ENCODE data around the gene TMSB4X.
"Not testable (repeated sequence)": the region's sequence is repeated elsewhere in the genome, so short reads cannot be mapped to it uniquely, and the experiment has no call there.

Gene TMSB4X

GRCh38 chrX:12974796-12975669, at the start of gene TMSB4X:
Gene TMSB4X (plus strand): TSS chrX:12975110.
- peak within 1 kb of the TSS; percentile 97 for H3K4me3 Mint-ChIP-seq
- peak within 1 kb of the TSS; percentile 99 for H3K27ac Mint-ChIP-seq
- peaks cover 53% of the 10 kb centered on the region for H3K9me3 Mint-ChIP-seq
- peak; percentile 78 for DNase-seq
- H3K4me1 Mint-ChIP-seq: peaks cover 63% of the 10 kb centered on the region
- no peak for TF ChIP-seq CTCF (IDR thresholded peaks at IDR 0.05)
- H3K36me3 Mint-ChIP-seq (ENCODE audit: low read depth): peaks cover 19% of the 10 kb centered on the region
- H3K27me3 Mint-ChIP-seq (ENCODE audit: low read depth, poor library complexity): peaks cover 7% of the 10 kb centered on the region

DNA sequence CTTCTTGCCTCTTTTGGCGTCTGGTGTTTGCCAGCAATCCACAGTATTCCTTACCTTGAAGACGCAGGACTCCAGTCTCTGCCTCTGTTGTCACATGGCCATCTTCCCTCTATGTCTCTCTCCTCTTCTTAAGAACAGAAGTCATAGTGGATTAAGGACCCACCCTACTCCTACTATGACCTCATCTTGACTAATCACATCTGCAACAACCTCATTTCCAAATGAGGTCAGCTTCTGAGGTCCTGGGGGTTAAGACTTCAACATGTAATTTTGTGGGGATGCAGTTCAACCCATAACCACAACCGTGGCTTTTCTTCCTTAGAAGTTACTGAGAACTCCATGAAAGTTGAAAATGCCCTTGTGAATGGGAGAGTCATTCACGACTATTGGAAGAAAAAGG, 45.2 kb upstream of the TMSB4X start:
- H3K36me3 Mint-ChIP-seq (ENCODE audit: low read depth): no peaks in the 10 kb centered on the region
- peaks cover 58% of the 10 kb centered on the region for H3K9me3 Mint-ChIP-seq
- no peak for TF ChIP-seq CTCF (IDR thresholded peaks at IDR 0.05)
- no peak overlapping the region for H3K4me3 Mint-ChIP-seq
- no peaks in the 10 kb centered on the region for H3K4me1 Mint-ChIP-seq
- no peak for DNase-seq
- H3K27ac Mint-ChIP-seq: no peak overlapping the region
- peaks cover under 1% of the 10 kb centered on the region for H3K27me3 Mint-ChIP-seq (ENCODE audit: low read depth, poor library complexity)

DNA sequence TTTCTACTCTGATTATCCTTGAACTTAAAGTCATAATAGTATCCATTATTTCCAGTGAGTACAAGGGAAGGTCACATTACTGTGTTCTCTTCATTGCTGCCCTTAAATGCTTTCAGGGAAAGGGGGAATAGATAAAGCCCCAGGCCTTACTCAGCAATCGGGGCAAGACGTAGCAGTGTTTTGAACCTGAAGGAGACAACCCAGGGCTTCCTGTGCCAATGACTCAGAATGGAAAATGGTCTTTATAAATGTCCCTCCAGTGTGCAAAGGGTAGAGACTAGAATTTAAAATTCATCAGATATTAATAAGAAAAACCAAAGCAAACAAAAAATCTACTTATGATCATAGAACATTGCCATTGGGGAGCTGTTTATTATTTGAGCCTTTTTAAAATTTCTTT, 44.8 kb upstream of the TMSB4X start:
- DNase-seq: no peak
- H3K9me3 Mint-ChIP-seq: peaks cover 58% of the 10 kb centered on the region
- H3K4me1 Mint-ChIP-seq: no peaks in the 10 kb centered on the region
- no peak for TF ChIP-seq CTCF (IDR thresholded peaks at IDR 0.05)
- H3K4me3 Mint-ChIP-seq: no peak overlapping the region
- H3K27me3 Mint-ChIP-seq (ENCODE audit: low read depth, poor library complexity): no peaks in the 10 kb centered on the region
- H3K36me3 Mint-ChIP-seq (ENCODE audit: low read depth): no peaks in the 10 kb centered on the region
- no peak overlapping the region for H3K27ac Mint-ChIP-seq

DNA sequence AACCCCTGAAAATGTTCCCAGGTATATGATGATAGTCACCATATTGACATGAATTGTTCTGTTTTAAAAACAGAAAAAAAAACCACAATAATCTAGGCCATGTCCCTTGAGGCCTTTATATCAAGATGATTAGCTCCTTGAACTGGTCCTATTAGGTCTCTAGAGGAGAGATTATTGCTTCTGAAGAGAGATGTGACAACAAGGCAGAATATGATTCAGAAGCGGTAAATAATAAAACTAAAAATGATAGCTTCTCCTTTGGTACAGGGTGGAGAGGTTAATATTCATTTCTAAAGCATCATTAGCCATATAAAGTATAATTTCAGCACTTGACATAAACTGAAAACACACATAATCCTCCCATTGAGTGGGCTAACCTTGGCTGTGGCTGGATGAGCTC, 42.7 kb upstream of the TMSB4X start:
- H3K4me1 Mint-ChIP-seq: no peaks in the 10 kb centered on the region
- no peak overlapping the region for H3K27ac Mint-ChIP-seq
- no peak overlapping the region for H3K4me3 Mint-ChIP-seq
- DNase-seq: no peak
- H3K9me3 Mint-ChIP-seq: peaks cover 61% of the 10 kb centered on the region
- no peaks in the 10 kb centered on the region for H3K27me3 Mint-ChIP-seq (ENCODE audit: low read depth, poor library complexity)
- no peaks in the 10 kb centered on the region for H3K36me3 Mint-ChIP-seq (ENCODE audit: low read depth)
- TF ChIP-seq CTCF (IDR thresholded peaks at IDR 0.05): no peak

GRCh38 chrX:12934850-12935249, 40.1 kb upstream of the TMSB4X start:
- no peak for TF ChIP-seq CTCF (IDR thresholded peaks at IDR 0.05)
- Mint-ChIP-seq H3K36me3 (ENCODE audit: low read depth) (peaks cover 3% of the 10 kb centered on the region), H3K4me1 (no peaks in the 10 kb centered on the region), H3K9me3 (peaks cover 66% of the 10 kb centered on the region), H3K27me3 (ENCODE audit: low read depth, poor library complexity) (no peaks in the 10 kb centered on the region), H3K4me3 (no peak overlapping the region), H3K27ac (no peak overlapping the region)
- no peak for DNase-seq

DNA sequence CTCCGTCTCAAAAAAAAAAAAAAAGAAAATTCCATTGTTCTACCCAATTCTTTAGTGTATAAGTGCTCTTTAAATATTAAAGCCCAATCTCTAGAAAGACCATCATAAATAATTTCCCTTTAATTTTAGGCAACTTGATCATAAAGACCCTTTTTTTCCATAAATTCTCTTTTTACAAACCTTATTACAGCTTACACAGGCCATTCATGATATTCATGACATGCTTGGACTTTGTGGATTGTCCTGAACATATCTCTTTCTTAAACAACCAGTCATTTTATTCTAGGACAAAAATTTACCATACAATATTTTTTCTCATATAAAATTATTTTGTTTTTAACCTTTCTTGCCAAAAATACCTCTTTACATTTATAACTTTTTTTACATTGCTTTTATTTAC, 38.0 kb upstream of the TMSB4X start:
- peaks cover 77% of the 10 kb centered on the region for H3K9me3 Mint-ChIP-seq
- no peak for DNase-seq
- no peaks in the 10 kb centered on the region for H3K4me1 Mint-ChIP-seq
- peaks cover 2% of the 10 kb centered on the region for H3K27me3 Mint-ChIP-seq (ENCODE audit: low read depth, poor library complexity)
- no peak overlapping the region for H3K4me3 Mint-ChIP-seq
- no peak for TF ChIP-seq CTCF (IDR thresholded peaks at IDR 0.05)
- peaks cover 21% of the 10 kb centered on the region for H3K36me3 Mint-ChIP-seq (ENCODE audit: low read depth)
- no peak overlapping the region for H3K27ac Mint-ChIP-seq

- Mint-ChIP-seq H3K4me1 (peaks cover 17% of the 10 kb centered on the region), H3K9me3 (peaks cover 79% of the 10 kb centered on the region), H3K36me3 (ENCODE audit: low read depth) (peaks cover 21% of the 10 kb centered on the region)
- H3K27me3 Mint-ChIP-seq (ENCODE audit: low read depth, poor library complexity); H3K4me3 Mint-ChIP-seq; DNase-seq; H3K27ac Mint-ChIP-seq: not testable (repeated sequence)
Observed at GRCh38 chrX:12940471-12940870, 34.4 kb upstream of the TMSB4X start.

DNA sequence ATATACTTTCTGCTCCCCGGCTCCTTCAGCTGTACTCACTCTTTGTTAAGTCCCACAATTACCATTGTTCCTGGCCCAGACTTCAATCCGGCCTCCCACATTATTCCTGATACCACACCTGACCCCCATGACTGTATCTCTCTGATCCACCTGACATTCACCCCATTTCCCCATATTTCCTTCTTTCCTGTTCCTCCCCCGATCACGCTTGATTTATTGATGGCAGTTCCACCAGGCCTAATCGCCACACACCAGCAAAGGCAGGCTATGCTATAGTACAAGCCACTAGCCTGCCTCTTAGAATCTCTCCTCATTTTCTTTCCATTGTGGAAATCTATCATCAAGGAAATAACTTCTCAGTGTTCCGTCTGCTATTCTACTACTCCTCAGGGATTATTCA, 31.3 kb upstream of the TMSB4X start:
- Mint-ChIP-seq H3K9me3 (peaks cover 65% of the 10 kb centered on the region), H3K4me1 (peaks cover 40% of the 10 kb centered on the region), H3K36me3 (ENCODE audit: low read depth) (peaks cover 21% of the 10 kb centered on the region)
- not testable (repeated sequence) for H3K4me3 Mint-ChIP-seq; H3K27me3 Mint-ChIP-seq (ENCODE audit: low read depth, poor library complexity); DNase-seq; H3K27ac Mint-ChIP-seq
